ENCODE data around the gene PPIL4. TPM values are rescaled to one million over a fixed set of nuclear protein-coding genes. Genes with fewer than 3 reads are reported as not detected.

Gene PPIL4
- total and polyA plus RNA-seq, 10 of the 15 experiments (the other 5 are each of a cell fraction or from before 2014, with no cell fraction given): 8.0 to 28.4 (median 24.3) TPM

DNA sequence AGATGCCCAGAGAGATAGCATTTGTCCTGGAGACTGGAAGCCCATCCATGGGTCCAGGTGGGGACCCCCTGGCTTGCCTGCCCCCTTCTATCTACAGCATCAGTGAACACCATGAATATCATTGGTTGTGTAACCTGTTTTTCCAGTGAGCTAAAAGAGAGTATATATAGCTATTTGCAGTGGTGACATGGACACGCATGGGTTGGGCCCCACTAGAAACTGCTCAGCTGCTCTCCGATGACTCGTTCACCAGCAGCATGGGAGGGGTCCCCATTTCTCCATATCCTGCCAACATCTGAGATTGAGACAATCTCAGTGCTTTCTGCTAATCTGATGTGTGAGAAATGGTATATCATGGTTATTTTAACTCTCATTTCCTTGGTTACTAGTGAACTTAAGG, 57.0 kb downstream of the PPIL4 start:
- POLR2A ChIA-PET: interaction anchor here (1.2 to 1.9 kb wide), 3 partner anchors 10 to 443 kb away, joined by 3 to 10 read pairs (median 4); no protein-coding TSS in a partner anchor
- no peak overlapping the region for H3K9ac ChIP-seq (ENCODE audit: control insufficient read depth, insufficient read depth, low read length)
- H3K27me3 ChIP-seq (replicated peaks in 1 of 2; ENCODE audit: control insufficient read depth in 2 of 2, insufficient read depth in 2 of 2, low read length in 1 of 2): no peaks in the 10 kb centered on the region
- ATAC-seq (no peak), FAIRE-seq (no peak), DNase-seq (ENCODE audit: low read depth, low spot score) (no peak)
- H3K4me3 ChIP-seq: no peak overlapping the region
- in situ Hi-C loops (cut with MboI) (no loop called here), intact Hi-C loops (cut with micrococcal nuclease; ENCODE audit: unreplicated experiment) (no loop called here)
- no TSS peak for BruUV-seq (replicated peaks)
- no peak overlapping the region for H3K4me2 ChIP-seq (ENCODE audit: control insufficient read depth, insufficient read depth)
- H3K4me1 ChIP-seq (ENCODE audit: control insufficient read depth, insufficient read depth, low read length): peaks cover 29% of the 10 kb centered on the region
- H3K36me3 ChIP-seq (ENCODE audit: control insufficient read depth in 2 of 2, insufficient read depth in 2 of 2, low read length in 1 of 2): no peaks in the 10 kb centered on the region
- RAD21 ChIA-PET (ENCODE audit: unreplicated experiment): interaction anchor here (0.9 to 3.4 kb wide), 7 partner anchors 9 to 404 kb away, joined by 3 to 36 read pairs (median 5); partner anchors contain the start of gene PPIL4
- H3K9me3 ChIP-seq (replicated peaks; ENCODE audit: control insufficient read depth, insufficient read depth, low read length): no peaks in the 10 kb centered on the region
- H3K27ac ChIP-seq (ENCODE audit: control insufficient read depth, insufficient read depth): no peak overlapping the region
- SMC1A ChIA-PET (ENCODE audit: uncharacterized antibody, unreplicated experiment): interaction anchor here (0.6 to 3.1 kb wide), 7 partner anchors 9 to 455 kb away, joined by 3 to 9 read pairs (median 4); no protein-coding TSS in a partner anchor
- WGBS (ENCODE audit: insufficient coverage, insufficient replicate concordance, low lambda C conversion rate, missing lambda C conversion rate): 52% methylated on average over 3 of the region's 3 CpGs
- H4K20me1 ChIP-seq (ENCODE audit: control insufficient read depth, insufficient read depth): no peaks in the 10 kb centered on the region
- H2AFZ ChIP-seq (ENCODE audit: control insufficient read depth, low read depth, low read length): no peak overlapping the region
- CTCF ChIA-PET: interaction anchor here (0.9 to 3.7 kb wide), 7 partner anchors 10 to 444 kb away, joined by 3 to 20 read pairs (median 4); partner anchors contain the start of gene PPIL4
- peaks cover 16% of the 10 kb centered on the region for H3K79me2 ChIP-seq (ENCODE audit: control insufficient read depth, insufficient read depth, low read length)
- TF ChIP-seq, protein P1, sequence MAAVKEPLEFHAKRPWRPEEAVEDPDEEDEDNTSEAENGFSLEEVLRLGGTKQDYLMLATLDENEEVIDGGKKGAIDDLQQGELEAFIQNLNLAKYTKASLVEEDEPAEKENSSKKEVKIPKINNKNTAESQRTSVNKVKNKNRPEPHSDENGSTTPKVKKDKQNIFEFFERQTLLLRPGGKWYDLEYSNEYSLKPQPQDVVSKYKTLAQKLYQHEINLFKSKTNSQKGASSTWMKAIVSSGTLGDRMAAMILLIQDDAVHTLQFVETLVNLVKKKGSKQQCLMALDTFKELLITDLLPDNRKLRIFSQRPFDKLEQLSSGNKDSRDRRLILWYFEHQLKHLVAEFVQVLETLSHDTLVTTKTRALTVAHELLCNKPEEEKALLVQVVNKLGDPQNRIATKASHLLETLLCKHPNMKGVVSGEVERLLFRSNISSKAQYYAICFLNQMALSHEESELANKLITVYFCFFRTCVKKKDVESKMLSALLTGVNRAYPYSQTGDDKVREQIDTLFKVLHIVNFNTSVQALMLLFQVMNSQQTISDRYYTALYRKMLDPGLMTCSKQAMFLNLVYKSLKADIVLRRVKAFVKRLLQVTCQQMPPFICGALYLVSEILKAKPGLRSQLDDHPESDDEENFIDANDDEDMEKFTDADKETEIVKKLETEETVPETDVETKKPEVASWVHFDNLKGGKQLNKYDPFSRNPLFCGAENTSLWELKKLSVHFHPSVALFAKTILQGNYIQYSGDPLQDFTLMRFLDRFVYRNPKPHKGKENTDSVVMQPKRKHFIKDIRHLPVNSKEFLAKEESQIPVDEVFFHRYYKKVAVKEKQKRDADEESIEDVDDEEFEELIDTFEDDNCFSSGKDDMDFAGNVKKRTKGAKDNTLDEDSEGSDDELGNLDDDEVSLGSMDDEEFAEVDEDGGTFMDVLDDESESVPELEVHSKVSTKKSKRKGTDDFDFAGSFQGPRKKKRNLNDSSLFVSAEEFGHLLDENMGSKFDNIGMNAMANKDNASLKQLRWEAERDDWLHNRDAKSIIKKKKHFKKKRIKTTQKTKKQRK (IDR thresholded peaks at IDR 0.05; ENCODE audit: low read depth, low read length): no peak
- TF ChIP-seq E2F8 (IDR thresholded peaks at IDR 0.05; ENCODE audit: low read depth, partially characterized antibody) (no peak), POLR2AphosphoS2 (IDR thresholded peaks at IDR 0.05; ENCODE audit: low read depth, low read length) (no peak), CHD4 (IDR thresholded peaks at IDR 0.05) (no peak), HDAC2 (IDR thresholded peaks at IDR 0.05) (no peak), NBN (IDR thresholded peaks at IDR 0.05) (no peak), MTA3 (IDR thresholded peaks at IDR 0.05; ENCODE audit: borderline replicate concordance, low read length) (no peak), ZSCAN29 (IDR thresholded peaks at IDR 0.05) (no peak), SMC3 (IDR thresholded peaks at IDR 0.05; ENCODE audit: borderline replicate concordance, low read length) (no peak)
- TF ChIP-seq, protein P2, sequence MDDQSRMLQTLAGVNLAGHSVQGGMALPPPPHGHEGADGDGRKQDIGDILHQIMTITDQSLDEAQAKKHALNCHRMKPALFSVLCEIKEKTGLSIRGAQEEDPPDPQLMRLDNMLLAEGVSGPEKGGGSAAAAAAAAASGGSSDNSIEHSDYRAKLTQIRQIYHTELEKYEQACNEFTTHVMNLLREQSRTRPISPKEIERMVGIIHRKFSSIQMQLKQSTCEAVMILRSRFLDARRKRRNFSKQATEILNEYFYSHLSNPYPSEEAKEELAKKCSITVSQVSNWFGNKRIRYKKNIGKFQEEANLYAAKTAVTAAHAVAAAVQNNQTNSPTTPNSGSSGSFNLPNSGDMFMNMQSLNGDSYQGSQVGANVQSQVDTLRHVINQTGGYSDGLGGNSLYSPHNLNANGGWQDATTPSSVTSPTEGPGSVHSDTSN (IDR thresholded peaks at IDR 0.05; ENCODE audit: insufficient replicate concordance, low read depth, low read length): no peak
- TF ChIP-seq, protein P3, sequence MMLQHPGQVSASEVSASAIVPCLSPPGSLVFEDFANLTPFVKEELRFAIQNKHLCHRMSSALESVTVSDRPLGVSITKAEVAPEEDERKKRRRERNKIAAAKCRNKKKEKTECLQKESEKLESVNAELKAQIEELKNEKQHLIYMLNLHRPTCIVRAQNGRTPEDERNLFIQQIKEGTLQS (IDR thresholded peaks at IDR 0.05; ENCODE audit: borderline replicate concordance, extremely low read depth, low read depth, low read length): no peak
- TF ChIP-seq, protein P4, sequence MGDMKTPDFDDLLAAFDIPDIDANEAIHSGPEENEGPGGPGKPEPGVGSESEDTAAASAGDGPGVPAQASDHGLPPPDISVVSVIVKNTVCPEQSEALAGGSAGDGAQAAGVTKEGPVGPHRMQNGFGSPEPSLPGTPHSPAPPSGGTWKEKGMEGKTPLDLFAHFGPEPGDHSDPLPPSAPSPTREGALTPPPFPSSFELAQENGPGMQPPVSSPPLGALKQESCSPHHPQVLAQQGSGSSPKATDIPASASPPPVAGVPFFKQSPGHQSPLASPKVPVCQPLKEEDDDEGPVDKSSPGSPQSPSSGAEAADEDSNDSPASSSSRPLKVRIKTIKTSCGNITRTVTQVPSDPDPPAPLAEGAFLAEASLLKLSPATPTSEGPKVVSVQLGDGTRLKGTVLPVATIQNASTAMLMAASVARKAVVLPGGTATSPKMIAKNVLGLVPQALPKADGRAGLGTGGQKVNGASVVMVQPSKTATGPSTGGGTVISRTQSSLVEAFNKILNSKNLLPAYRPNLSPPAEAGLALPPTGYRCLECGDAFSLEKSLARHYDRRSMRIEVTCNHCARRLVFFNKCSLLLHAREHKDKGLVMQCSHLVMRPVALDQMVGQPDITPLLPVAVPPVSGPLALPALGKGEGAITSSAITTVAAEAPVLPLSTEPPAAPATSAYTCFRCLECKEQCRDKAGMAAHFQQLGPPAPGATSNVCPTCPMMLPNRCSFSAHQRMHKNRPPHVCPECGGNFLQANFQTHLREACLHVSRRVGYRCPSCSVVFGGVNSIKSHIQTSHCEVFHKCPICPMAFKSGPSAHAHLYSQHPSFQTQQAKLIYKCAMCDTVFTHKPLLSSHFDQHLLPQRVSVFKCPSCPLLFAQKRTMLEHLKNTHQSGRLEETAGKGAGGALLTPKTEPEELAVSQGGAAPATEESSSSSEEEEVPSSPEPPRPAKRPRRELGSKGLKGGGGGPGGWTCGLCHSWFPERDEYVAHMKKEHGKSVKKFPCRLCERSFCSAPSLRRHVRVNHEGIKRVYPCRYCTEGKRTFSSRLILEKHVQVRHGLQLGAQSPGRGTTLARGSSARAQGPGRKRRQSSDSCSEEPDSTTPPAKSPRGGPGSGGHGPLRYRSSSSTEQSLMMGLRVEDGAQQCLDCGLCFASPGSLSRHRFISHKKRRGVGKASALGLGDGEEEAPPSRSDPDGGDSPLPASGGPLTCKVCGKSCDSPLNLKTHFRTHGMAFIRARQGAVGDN (IDR thresholded peaks at IDR 0.05): no peak
